Peyer's patch (tissue), 4 donors: Measurements from ENCODE around the gene SHANK2. TPM values are rescaled to one million over a fixed set of nuclear protein-coding genes. Genes with fewer than 3 reads are reported as not detected.

Experiments
- DNase-seq, 3 donors: peaks; one replicate each; pipeline ENCODE4 v3.0.0-alpha.2; 2017 to 2019
- H3K27ac ChIP-seq, 4 donors: fragments of 200-600 bp; sonication (generic); one replicate each; pipeline ENCODE4 v1.5.1; 2016 to 2019
- H3K27me3 ChIP-seq, 2 donors: fragments of 200-600 bp; sonication (generic); one replicate each; pipeline ENCODE4 v1.5.1; 2019
- H3K36me3 ChIP-seq, 3 donors: fragments of 200-600 bp; sonication (generic); one replicate each; pipeline ENCODE4 v1.5.1; 2016 to 2019
- H3K4me1 ChIP-seq, 4 donors: fragments of 200-600 bp; sonication (generic); one replicate each; pipeline ENCODE4 v1.5.1; 2016 to 2019
- H3K4me3 ChIP-seq, 4 donors: fragments of 200-600 bp; sonication (generic); 1 replicate in 3 of 4; 2 replicates in 1 of 4; pipeline ENCODE4 v1.5.1; 2016 to 2019; ENCODE audit warnings: mild to moderate bottlenecking in 1 of 4
- H3K9me3 ChIP-seq, 4 donors: fragments of 200-600 bp; sonication (generic); one replicate each; pipeline ENCODE4 v1.5.1; 2016 to 2019; ENCODE audit warnings: mild to moderate bottlenecking in 1 of 4
- CTCF ChIP-seq, 6 experiments: fragments of 450-650 bp in 4 of 6; fragments of 200-600 bp in 2 of 6; sonication (generic) in 1 of 6; IDR thresholded peaks; one replicate each; pipeline ENCODE4 v1.5.1; 2017 to 2019; ENCODE audit warnings: antibody characterized with exemption in 6 of 6, mild to moderate bottlenecking in 3 of 6, moderate library complexity in 1 of 6
- POLR2A ChIP-seq, 2 donors: fragments of 450-650 bp; IDR thresholded peaks; one replicate each; pipeline ENCODE4 v1.5.1; 2017; ENCODE audit warnings: antibody characterized with exemption in 2 of 2, mild to moderate bottlenecking in 2 of 2, moderate library complexity in 2 of 2
- total RNA-seq, 4 donors: library from RNA; depleted of rRNA; stranded (reverse); fragments of >200 nt; gene quantifications; one replicate each; pipeline ENCODE4 v1.1.0, GENCODE V29; 2016

Gene SHANK2
- total RNA-seq, 4 donors from 2014 or later, result 26.1 to 109 (median 56.6) TPM

- no peak for DNase-seq
- Histone ChIP-seq H3K27me3 (no peaks in the 10 kb centered on the region), H3K9me3 (no peaks in the 10 kb centered on the region), H3K4me1 (no peaks in the 10 kb centered on the region), H3K36me3 (no peaks in the 10 kb centered on the region), H3K4me3 (no peak overlapping the region), H3K27ac (no peak overlapping the region)
- TF ChIP-seq POLR2A (IDR thresholded peaks at IDR 0.05) (no peak), CTCF (IDR thresholded peaks at IDR 0.05) (no peak)
These were observed 39.4 kb downstream of the SHANK2 start for GRCh38 chr11:71212871-71213559.

DNA sequence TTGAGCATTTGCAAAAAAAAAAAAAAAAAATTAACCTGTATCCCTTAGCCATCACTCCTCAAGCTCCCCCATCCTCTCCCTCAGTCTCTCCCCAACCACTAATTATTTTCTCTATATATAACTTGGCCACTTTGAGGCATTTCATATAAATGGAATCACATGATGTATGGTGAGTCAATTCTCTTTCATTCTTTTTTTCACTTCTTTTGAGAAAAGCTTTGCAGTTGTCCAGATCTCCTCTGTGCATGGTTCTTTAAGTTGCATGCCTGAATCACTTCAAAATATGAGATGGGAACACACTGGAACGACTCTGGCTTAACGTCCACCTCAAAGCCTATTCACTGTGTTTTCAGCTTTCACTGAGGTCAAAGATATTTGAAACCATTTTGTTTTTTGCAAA is 40.7 kb downstream of the SHANK2 start:
- H3K4me1 ChIP-seq, result no peaks in the 10 kb centered on the region
- H3K27ac ChIP-seq, result no peak overlapping the region
- TF ChIP-seq CTCF (IDR thresholded peaks at IDR 0.05), result no peak
- no peak for TF ChIP-seq POLR2A (IDR thresholded peaks at IDR 0.05)
- no peak for DNase-seq
- no peaks in the 10 kb centered on the region for H3K9me3 ChIP-seq
- H3K4me3 ChIP-seq, result no peak overlapping the region
- H3K36me3 ChIP-seq, result no peaks in the 10 kb centered on the region
- H3K27me3 ChIP-seq, result no peaks in the 10 kb centered on the region

GRCh38 chr11:71210861-71211260 is 41.5 kb downstream of the SHANK2 start:
- no peak overlapping the region for H3K27ac ChIP-seq
- TF ChIP-seq POLR2A (IDR thresholded peaks at IDR 0.05), result no peak
- no peaks in the 10 kb centered on the region for H3K9me3 ChIP-seq
- no peak for DNase-seq
- no peaks in the 10 kb centered on the region for H3K4me1 ChIP-seq
- H3K27me3 ChIP-seq, result no peaks in the 10 kb centered on the region
- H3K4me3 ChIP-seq, result no peak overlapping the region
- H3K36me3 ChIP-seq, result no peaks in the 10 kb centered on the region

DNA sequence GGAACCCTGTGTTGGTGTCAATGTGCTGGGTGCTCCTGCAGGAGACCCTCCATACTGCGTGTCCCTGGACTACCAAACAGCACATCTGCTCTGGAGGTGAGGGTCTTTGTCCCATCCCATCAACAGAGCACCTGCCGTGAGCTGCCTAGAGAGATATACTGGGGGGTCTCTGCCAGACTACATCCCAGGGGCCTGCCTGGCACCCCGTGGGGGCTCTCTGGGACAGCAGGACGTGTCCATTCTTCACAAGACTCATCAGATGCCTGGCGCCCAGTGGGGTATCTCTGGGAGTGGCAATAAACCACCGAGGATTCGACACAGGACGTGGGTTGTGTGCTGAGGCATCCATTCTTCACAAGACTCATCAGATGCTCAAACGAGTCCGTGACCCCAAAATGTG is 42.7 kb downstream of the SHANK2 start:
- Histone ChIP-seq H3K27ac (no peak overlapping the region), H3K27me3 (no peaks in the 10 kb centered on the region), H3K4me1 (no peaks in the 10 kb centered on the region), H3K36me3 (no peaks in the 10 kb centered on the region), H3K9me3 (no peaks in the 10 kb centered on the region), H3K4me3 (no peak overlapping the region)
- no peak for DNase-seq
- TF ChIP-seq CTCF (IDR thresholded peaks at IDR 0.05) (no peak), POLR2A (IDR thresholded peaks at IDR 0.05) (no peak)

DNA sequence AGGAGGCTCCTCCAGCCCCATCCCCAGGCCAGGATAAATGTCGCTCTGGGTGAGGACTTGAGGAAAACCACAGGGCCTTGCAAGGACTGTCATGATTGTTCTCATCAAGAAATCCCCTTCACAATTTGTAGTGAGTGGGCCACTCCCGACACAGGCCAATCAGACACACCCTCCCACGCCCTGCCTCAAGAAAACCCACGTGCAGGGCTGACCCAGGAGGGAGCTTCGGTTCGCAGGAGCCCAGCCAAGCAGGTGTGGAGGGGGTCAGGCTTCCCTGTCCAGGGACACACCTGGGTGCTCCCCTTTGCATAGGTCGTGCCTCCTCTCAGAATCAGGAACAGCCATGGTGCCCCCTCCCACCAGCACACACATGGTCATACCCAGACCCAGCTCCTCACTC is 43.2 kb downstream of the SHANK2 start:
- H3K4me3 ChIP-seq, result no peak overlapping the region
- H3K9me3 ChIP-seq, result no peaks in the 10 kb centered on the region
- no peak for DNase-seq
- H3K4me1 ChIP-seq, result no peaks in the 10 kb centered on the region
- no peak overlapping the region for H3K27ac ChIP-seq
- H3K36me3 ChIP-seq, result no peaks in the 10 kb centered on the region
- no peaks in the 10 kb centered on the region for H3K27me3 ChIP-seq
- TF ChIP-seq POLR2A (IDR thresholded peaks at IDR 0.05) (no peak), CTCF (IDR thresholded peaks at IDR 0.05) (no peak)

- H3K36me3 ChIP-seq, result no peaks in the 10 kb centered on the region
- H3K4me3 ChIP-seq, result no peak overlapping the region
- DNase-seq, result no peak
- no peaks in the 10 kb centered on the region for H3K4me1 ChIP-seq
- H3K9me3 ChIP-seq, result no peaks in the 10 kb centered on the region
- no peak overlapping the region for H3K27ac ChIP-seq
- TF ChIP-seq CTCF (IDR thresholded peaks at IDR 0.05) (no peak), POLR2A (IDR thresholded peaks at IDR 0.05) (no peak)
- no peaks in the 10 kb centered on the region for H3K27me3 ChIP-seq
These were observed 44.2 kb downstream of the SHANK2 start for GRCh38 chr11:71208011-71208774.
